Measurements from ENCODE around the gene OR52J3. TPM values are rescaled to one million over a fixed set of nuclear protein-coding genes. Genes with fewer than 3 reads are reported as not detected.

The OR52J3 gene
- total and polyA plus RNA-seq, 2 of the 8 experiments (the other 6 are each of a cell fraction or from before 2014, with no cell fraction given) = not detected

DNA sequence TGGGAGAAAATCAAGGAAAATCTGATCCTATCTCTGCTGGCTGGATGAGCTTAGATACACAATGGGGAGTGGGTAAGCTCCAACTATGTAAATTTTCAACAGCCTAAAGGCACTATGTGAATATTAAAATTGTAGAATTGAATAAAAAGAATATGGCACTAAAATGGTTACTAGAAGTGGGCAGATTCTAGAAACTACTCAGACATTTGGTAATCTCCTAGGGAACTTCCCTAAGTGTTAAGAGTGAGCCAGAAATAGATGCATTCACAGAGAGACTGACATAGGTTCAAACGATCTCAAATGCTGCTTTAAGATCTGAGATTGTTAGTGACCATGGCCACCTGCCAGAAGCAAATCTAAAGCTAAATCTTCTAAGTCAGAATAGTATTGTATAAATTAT is 18.7 kb downstream of the OR52J3 start (continued):
- TF ChIP-seq KDM4A (IDR thresholded peaks at IDR 0.05; ENCODE audit: low read depth, low read length, severe bottlenecking) (no peak), RXRA (IDR thresholded peaks at IDR 0.05; ENCODE audit: insufficient read depth, low read depth, low read length) (no peak)

Data from H1 (cell line).